Stomach (tissue), 9 donors: Measurements from ENCODE around the gene NHLH2. TPM values are rescaled to one million over a fixed set of nuclear protein-coding genes. Genes with fewer than 3 reads are reported as not detected.

Experiments used
- DNase-seq, 2 donors: peaks; one replicate each; pipeline versions ENCODE4 v3.0.0 to v3.0.0-alpha.2; 2013 to 2019
- H3K27ac ChIP-seq, 5 donors: fragments of 200-600 bp in 4 of 5; sonication (generic) in 4 of 5; one replicate each; pipeline ENCODE4 v1.5.1; 2013 to 2019; ENCODE audit warnings: mild to moderate bottlenecking in 1 of 5, moderate library complexity in 1 of 5
- H3K27me3 ChIP-seq, 3 donors: fragments of 200-600 bp; sonication (generic); one replicate each; pipeline ENCODE4 v1.5.1; 2017 to 2019; ENCODE audit warnings: mixed run types in 1 of 3
- H3K36me3 ChIP-seq, 4 donors: fragments of 200-600 bp; sonication (generic); 1 replicate in 3 of 4; 2 replicates in 1 of 4; pipeline ENCODE4 v1.5.1; 2016 to 2019
- H3K4me1 ChIP-seq, 4 donors: fragments of 200-600 bp; sonication (generic); one replicate each; pipeline ENCODE4 v1.5.1; 2016 to 2019
- H3K4me3 ChIP-seq, 4 donors: fragments of 200-600 bp; sonication (generic) in 3 of 4; one replicate each; pipeline ENCODE4 v1.5.1; 2016 to 2019; ENCODE audit warnings: mild to moderate bottlenecking in 1 of 4
- H3K9me3 ChIP-seq, 4 donors: fragments of 200-600 bp; sonication (generic); one replicate each; pipeline ENCODE4 v1.5.1; 2016 to 2019
- EP300 ChIP-seq: sonication (generic); formaldehyde crosslinking; IDR thresholded peaks from one replicate; pipeline ENCODE4 v1.6.1; 2017; ENCODE audit warnings: antibody characterized with exemption
- POLR2A ChIP-seq, 4 donors: fragments of 450-650 bp; IDR thresholded peaks; one replicate each; pipeline ENCODE4 v1.6.1; 2016; ENCODE audit warnings: antibody characterized with exemption in 4 of 4, control low read depth in 2 of 4, mild to moderate bottlenecking in 1 of 4, moderate library complexity in 1 of 4
- POLR2AphosphoS5 ChIP-seq, 3 donors: sonication (generic); formaldehyde crosslinking; IDR thresholded peaks; one replicate each; pipeline ENCODE4 v1.6.1; 2016; ENCODE audit warnings: antibody characterized with exemption in 3 of 3
- WGBS, 5 donors: extraction: QIAGEN DNeasy Blood & Tissue Kit in 3 of 5; methylation state at CpG; one replicate each; pipeline versions ENCODE4 v1.1.5 to v1.1.7; 2013 to 2018; 5-methylcytosine and 5-hydroxymethylcytosine counted together
- intact Hi-C: fragments of 100-400 bp; cut with DNase I; formaldehyde crosslinking; loops from one replicate; pipeline ENCODE4 v1.15.1; 2023; ENCODE audit warnings: low total_unique reads
- polyA plus RNA-seq, 3 donors: library from polyadenylated mRNA; stranded (reverse); fragments of 200-250 nt; gene quantifications; one replicate each; pipeline ENCODE4 v1.2.3, GENCODE V29; 2013
- total RNA-seq, 5 donors: library from RNA; depleted of rRNA; stranded (reverse); fragments of >200 nt; gene quantifications; one replicate each; pipeline versions ENCODE4 v1.1.0 to v1.2.3, GENCODE V29; 2014 to 2016
- TF ChIP-seq, protein P1 (sequence below), 7 experiments: fragments of 450-650 bp in 4 of 7; fragments of 200-600 bp in 3 of 7; sonication (generic) in 3 of 7; IDR thresholded peaks; one replicate each; pipeline ENCODE4 v1.5.1; 2016 to 2019; ENCODE audit warnings: antibody characterized with exemption in 7 of 7, control low read depth in 2 of 7, mild to moderate bottlenecking in 1 of 7
- donor health status: healthy with polysubstance abuse.
- donor health status: Bipolar disorder and iron deficiency.
- donor health status: healthy.

NHLH2 gene
- total and polyA plus RNA-seq, 8 donors = 0.31 to 1.5 TPM; not detected in 6

DNA sequence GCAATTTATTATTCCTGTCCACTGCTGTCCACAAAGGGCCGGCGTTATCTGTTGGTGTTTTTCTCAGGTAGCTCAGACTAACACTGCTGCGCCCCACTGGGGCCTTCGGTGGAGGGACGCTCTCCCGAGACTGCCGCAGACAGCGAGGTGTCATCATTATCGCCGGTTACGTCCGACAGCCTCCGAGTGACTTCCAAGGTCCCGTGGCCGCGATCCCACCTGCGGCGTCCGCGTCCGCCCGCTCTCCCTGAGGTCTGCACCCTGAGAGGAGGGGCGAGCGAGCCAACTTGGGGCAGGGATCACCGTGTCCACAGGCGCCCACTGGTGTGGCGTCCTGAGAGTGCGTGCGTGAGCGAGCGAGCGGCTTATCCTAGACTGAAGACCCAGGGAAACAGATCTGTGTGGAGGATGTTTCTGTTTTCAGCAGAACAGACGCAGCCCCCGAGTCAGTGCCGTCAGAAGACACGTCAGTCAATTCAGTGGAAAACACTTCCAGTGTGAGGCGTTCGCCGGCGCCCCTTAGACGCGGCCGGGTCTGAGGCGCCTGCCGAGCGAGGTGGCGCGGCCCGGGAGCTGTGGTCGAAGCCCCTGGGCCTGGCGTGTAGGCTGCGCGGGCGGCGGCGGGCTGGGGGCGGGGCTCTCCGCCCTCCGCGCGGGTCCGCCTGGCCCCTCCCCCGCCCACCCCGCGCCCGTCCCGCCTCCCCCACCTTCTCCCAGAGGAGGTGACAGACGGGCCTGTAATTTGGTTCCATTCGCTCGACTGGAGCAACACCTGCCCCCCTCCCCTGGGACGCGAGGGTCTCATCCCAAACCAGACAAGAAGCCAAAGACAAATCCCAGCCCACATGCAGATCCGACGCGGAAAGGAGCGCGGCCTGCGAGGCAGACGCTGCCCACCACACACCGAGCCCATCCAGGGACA lies 12.6 kb downstream of the NHLH2 start:
- WGBS, 5 donors = 5 to 19% (median 8%) methylated on average over 38 to 80 of the region's 80 CpGs
- Histone ChIP-seq H3K27ac (peak overlapping the region in 2 of 5 donors; percentile 53 to 73), H3K9me3 (no peaks in the 10 kb centered on the region), H3K4me1 (peaks cover 11 to 34% (median 15%) of the 10 kb centered on the region in 4 donors), H3K4me3 (peak overlapping the region; percentile 52 to 61 (median 56)), H3K36me3 (no peaks in the 10 kb centered on the region), H3K27me3 (peaks cover 0 to 27% (median 9%) of the 10 kb centered on the region in 3 donors)
- intact Hi-C loops = no loop called here
- TF ChIP-seq, protein P1, sequence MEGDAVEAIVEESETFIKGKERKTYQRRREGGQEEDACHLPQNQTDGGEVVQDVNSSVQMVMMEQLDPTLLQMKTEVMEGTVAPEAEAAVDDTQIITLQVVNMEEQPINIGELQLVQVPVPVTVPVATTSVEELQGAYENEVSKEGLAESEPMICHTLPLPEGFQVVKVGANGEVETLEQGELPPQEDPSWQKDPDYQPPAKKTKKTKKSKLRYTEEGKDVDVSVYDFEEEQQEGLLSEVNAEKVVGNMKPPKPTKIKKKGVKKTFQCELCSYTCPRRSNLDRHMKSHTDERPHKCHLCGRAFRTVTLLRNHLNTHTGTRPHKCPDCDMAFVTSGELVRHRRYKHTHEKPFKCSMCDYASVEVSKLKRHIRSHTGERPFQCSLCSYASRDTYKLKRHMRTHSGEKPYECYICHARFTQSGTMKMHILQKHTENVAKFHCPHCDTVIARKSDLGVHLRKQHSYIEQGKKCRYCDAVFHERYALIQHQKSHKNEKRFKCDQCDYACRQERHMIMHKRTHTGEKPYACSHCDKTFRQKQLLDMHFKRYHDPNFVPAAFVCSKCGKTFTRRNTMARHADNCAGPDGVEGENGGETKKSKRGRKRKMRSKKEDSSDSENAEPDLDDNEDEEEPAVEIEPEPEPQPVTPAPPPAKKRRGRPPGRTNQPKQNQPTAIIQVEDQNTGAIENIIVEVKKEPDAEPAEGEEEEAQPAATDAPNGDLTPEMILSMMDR (IDR thresholded peaks at IDR 0.05) = no peak
- TF ChIP-seq POLR2AphosphoS5 (IDR thresholded peaks at IDR 0.05) = no peak
- no peak for TF ChIP-seq POLR2A (IDR thresholded peaks at IDR 0.05)
- TF ChIP-seq EP300 = no peak
- peak; percentile 35 to 73 for DNase-seq

GRCh38 chr1:115827452-115828044 lies 13.4 kb downstream of the NHLH2 start:
- WGBS, 5 donors = 65 to 81% (median 76%) methylated on average over 7 of the region's 7 CpGs
- TF ChIP-seq POLR2A (IDR thresholded peaks at IDR 0.05) = no peak
- no peak for TF ChIP-seq EP300
- no peak for TF ChIP-seq POLR2AphosphoS5 (IDR thresholded peaks at IDR 0.05)
- TF ChIP-seq, protein P1 (IDR thresholded peaks at IDR 0.05) = no peak
- Histone ChIP-seq H3K4me3 (peak overlapping the region in 1 of 4 donors; percentile 61), H3K27ac (peak overlapping the region in 1 of 5 donors; percentile 73), H3K4me1 (peaks cover 11 to 34% (median 15%) of the 10 kb centered on the region in 4 donors), H3K9me3 (no peaks in the 10 kb centered on the region), H3K27me3 (peaks cover 0 to 19% (median 9%) of the 10 kb centered on the region in 3 donors), H3K36me3 (no peaks in the 10 kb centered on the region)
- no peak for DNase-seq
- intact Hi-C loops = no loop called here

GRCh38 chr1:115826628-115827027 lies 14.3 kb downstream of the NHLH2 start:
- 20 to 36% (median 24%) methylated on average over 3 of the region's 3 CpGs for WGBS, 5 donors
- H3K9me3 ChIP-seq = no peaks in the 10 kb centered on the region
- peaks cover 0 to 19% (median 9%) of the 10 kb centered on the region in 3 donors for H3K27me3 ChIP-seq
- H3K27ac ChIP-seq = no peak overlapping the region
- intact Hi-C loops = no loop called here
- TF ChIP-seq POLR2AphosphoS5 (IDR thresholded peaks at IDR 0.05) = no peak
- no peak for TF ChIP-seq EP300
- TF ChIP-seq, protein P1 (IDR thresholded peaks at IDR 0.05) = no peak
- TF ChIP-seq POLR2A (IDR thresholded peaks at IDR 0.05) = no peak
- H3K4me3 ChIP-seq = no peak overlapping the region
- no peaks in the 10 kb centered on the region for H3K36me3 ChIP-seq
- H3K4me1 ChIP-seq = peaks cover 11 to 34% (median 15%) of the 10 kb centered on the region in 4 donors
- no peak for DNase-seq

- Histone ChIP-seq H3K27ac (no peak overlapping the region), H3K36me3 (no peaks in the 10 kb centered on the region), H3K4me1 (peaks cover 0 to 11% (median 3%) of the 10 kb centered on the region in 4 donors), H3K4me3 (no peak overlapping the region), H3K27me3 (peaks cover 0 to 3% (median 0%) of the 10 kb centered on the region in 3 donors), H3K9me3 (no peaks in the 10 kb centered on the region)
- intact Hi-C loops = no loop called here
- TF ChIP-seq POLR2A (IDR thresholded peaks at IDR 0.05) = no peak
- TF ChIP-seq POLR2AphosphoS5 (IDR thresholded peaks at IDR 0.05) = no peak
- no peak for TF ChIP-seq EP300
- TF ChIP-seq, protein P1 (IDR thresholded peaks at IDR 0.05) = no peak
- no peak for DNase-seq
Observed at GRCh38 chr1:115822117-115822516, 18.8 kb downstream of the NHLH2 start.
